Forelimb muscle (tissue), 1 donor: ENCODE results near the gene CCDC150. TPM values are rescaled to one million over a fixed set of nuclear protein-coding genes. Genes with fewer than 3 reads are reported as not detected.

Experiments
- polyA plus RNA-seq: library from polyadenylated mRNA; unstranded; fragments of 120-200 nt; gene quantifications from one replicate; pipeline ENCODE4 v1.2.1, GENCODE V29; 2013; ENCODE audit not compliant: insufficient read length

Gene CCDC150
- polyA plus RNA-seq, 1 donor = 5.9 TPM

Other genes with a start within 250 kb of the CCDC150 start
- 5.6 TPM for gene HECW2, start 46.2 kb upstream of the CCDC150 start, polyA plus RNA-seq
- gene GTF3C3, start 160.0 kb downstream of the CCDC150 start, polyA plus RNA-seq = 46.8 TPM
- 0.14 TPM for gene C2orf66, start 169.6 kb downstream of the CCDC150 start, polyA plus RNA-seq